HepG2 (cell line): Measurements from ENCODE around the gene EMCN.

Experiments
- BATF2 ChIP-seq: sonication (generic); formaldehyde crosslinking; IDR thresholded peaks from 2 replicates; pipeline ENCODE4 v1.8.0; 2022; ENCODE audit warnings: mild to moderate bottlenecking, missing genetic modification reagents, moderate library complexity
- CTCF ChIP-seq: sonication (generic); formaldehyde crosslinking; IDR thresholded peaks from 2 replicates; pipeline ENCODE4 v1.5.0; 2020; ENCODE audit warnings: mild to moderate bottlenecking, missing genetic modification reagents, moderate library complexity
- EED ChIP-seq: sonication (generic); formaldehyde crosslinking; IDR thresholded peaks from 2 replicates; pipeline ENCODE4 v1.5.0; 2020; ENCODE audit warnings: mild to moderate bottlenecking, missing genetic modification reagents
- FOXA1 ChIP-seq, 2 experiments: fragments of 450-650 bp in 1 of 2; sonication (generic) in 1 of 2; formaldehyde crosslinking in 1 of 2; IDR thresholded peaks; 2 replicates each; pipeline versions ENCODE4 v1.4.0 to v1.6.1; 2016 to 2020; ENCODE audit warnings: missing genetic modification reagents in 1 of 2
- SIX4 ChIP-seq: sonication (generic); formaldehyde crosslinking; IDR thresholded peaks from 2 replicates; pipeline ENCODE4 v1.4.0; 2020; ENCODE audit warnings: missing genetic modification reagents
- THAP11 ChIP-seq: IDR thresholded peaks from 2 replicates; pipeline ENCODE4 v1.6.1; 2016; ENCODE audit warnings: missing biosample characterization, missing genetic modification reagents
- ZNF317 ChIP-seq: sonication (generic); formaldehyde crosslinking; IDR thresholded peaks from 2 replicates; pipeline ENCODE4 v1.5.0; 2020; ENCODE audit warnings: mild to moderate bottlenecking, missing genetic modification reagents
- ZNF430 ChIP-seq: sonication (generic); formaldehyde crosslinking; IDR thresholded peaks from 2 replicates; pipeline ENCODE4 v1.9.0; 2021; ENCODE audit warnings: mild to moderate bottlenecking, missing genetic modification reagents
- ZNF878 ChIP-seq: sonication (generic); formaldehyde crosslinking; IDR thresholded peaks from 2 replicates; pipeline ENCODE4 v1.8.1; 2023; ENCODE audit warnings: mild to moderate bottlenecking, missing genetic modification reagents, moderate library complexity
- ZSCAN5A ChIP-seq: sonication (generic); formaldehyde crosslinking; IDR thresholded peaks from 2 replicates; pipeline ENCODE4 v1.8.0; 2022; ENCODE audit warnings: mild to moderate bottlenecking, missing genetic modification reagents, borderline replicate concordance
- TF ChIP-seq, protein P1 (sequence below): sonication (generic); formaldehyde crosslinking; IDR thresholded peaks from 2 replicates; pipeline ENCODE4 v1.4.0; 2020; ENCODE audit warnings: missing genetic modification reagents

DNA sequence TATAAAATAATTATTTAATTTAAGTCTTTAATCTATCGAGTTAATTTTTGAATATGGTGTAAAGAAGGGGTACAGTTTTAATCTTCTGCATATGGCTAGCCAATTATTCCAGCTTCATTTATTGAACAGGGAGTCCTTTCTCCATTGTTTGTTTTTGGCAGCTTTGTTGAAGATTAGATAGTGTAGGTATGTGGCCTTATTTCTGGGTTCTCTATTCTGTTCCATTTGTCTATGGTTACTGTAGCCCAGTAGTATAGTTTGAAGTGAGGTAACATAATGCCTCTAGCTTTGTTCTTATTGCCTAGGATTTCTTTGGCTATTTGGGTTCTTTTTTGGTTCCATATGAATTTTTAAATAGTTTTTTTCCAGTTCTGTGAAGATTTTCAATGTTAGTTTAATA lies 48.3 kb downstream of the EMCN start:
- no peak for TF ChIP-seq ZNF878 (CRISPR knock-in tag)
- no peak for TF ChIP-seq ZNF430 (CRISPR knock-in tag)
- no peak for TF ChIP-seq THAP11 (CRISPR knock-in tag)
- TF ChIP-seq ZSCAN5A (CRISPR knock-in tag) = no peak
- TF ChIP-seq CTCF (CRISPR knock-in tag) = no peak
- no peak for TF ChIP-seq ZNF317 (CRISPR knock-in tag)
- no peak for TF ChIP-seq EED (CRISPR knock-in tag)
- TF ChIP-seq, protein P1, sequence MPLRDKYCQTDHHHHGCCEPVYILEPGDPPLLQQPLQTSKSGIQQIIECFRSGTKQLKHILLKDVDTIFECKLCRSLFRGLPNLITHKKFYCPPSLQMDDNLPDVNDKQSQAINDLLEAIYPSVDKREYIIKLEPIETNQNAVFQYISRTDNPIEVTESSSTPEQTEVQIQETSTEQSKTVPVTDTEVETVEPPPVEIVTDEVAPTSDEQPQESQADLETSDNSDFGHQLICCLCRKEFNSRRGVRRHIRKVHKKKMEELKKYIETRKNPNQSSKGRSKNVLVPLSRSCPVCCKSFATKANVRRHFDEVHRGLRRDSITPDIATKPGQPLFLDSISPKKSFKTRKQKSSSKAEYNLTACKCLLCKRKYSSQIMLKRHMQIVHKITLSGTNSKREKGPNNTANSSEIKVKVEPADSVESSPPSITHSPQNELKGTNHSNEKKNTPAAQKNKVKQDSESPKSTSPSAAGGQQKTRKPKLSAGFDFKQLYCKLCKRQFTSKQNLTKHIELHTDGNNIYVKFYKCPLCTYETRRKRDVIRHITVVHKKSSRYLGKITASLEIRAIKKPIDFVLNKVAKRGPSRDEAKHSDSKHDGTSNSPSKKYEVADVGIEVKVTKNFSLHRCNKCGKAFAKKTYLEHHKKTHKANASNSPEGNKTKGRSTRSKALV (CRISPR knock-in tag) = no peak
- TF ChIP-seq SIX4 = no peak
- no peak for TF ChIP-seq FOXA1 (IDR thresholded peaks at IDR 0.05)
- TF ChIP-seq FOXA1 (CRISPR knock-in tag; IDR thresholded peaks at IDR 0.05) = no peak
- TF ChIP-seq BATF2 (CRISPR knock-in tag) = no peak
